GDM1 (cell line): ENCODE measurements around the gene TMEM69.
A peak's percentile ranks its signal among the peaks of the same experiment; 100 is the strongest.
"Not testable (repeated sequence)": the region's sequence is repeated elsewhere in the genome, so short reads cannot be mapped to it uniquely, and the experiment has no call there.

Experiments used
- DNase-seq: peaks from one replicate; lab custom pipeline; 2025; lab: John Stamatoyannopoulos, UW

Gene TMEM69

DNA sequence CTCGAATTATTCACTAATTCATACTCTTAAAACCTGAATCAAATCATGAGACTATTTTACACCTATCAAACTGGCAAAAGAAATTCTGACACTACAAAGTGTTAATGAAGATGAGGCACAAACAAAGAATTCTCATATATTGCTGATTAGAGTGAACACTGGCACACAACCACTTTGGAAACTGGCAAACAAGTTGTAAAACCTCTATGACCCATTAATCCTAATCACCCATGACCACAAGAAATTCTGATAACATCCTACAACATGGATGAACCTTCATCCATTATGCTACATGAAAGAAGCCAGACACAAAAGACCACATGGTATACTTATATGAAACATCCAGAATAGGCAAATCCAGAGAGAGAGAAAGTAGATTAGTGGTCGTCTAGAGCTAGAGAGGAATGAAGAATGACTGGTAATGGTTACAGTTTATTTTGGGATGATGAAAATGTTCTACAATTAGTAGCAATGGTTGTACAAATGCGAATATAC, 10.2 kb upstream of the TMEM69 start:
- DNase-seq, result no peak

DNA sequence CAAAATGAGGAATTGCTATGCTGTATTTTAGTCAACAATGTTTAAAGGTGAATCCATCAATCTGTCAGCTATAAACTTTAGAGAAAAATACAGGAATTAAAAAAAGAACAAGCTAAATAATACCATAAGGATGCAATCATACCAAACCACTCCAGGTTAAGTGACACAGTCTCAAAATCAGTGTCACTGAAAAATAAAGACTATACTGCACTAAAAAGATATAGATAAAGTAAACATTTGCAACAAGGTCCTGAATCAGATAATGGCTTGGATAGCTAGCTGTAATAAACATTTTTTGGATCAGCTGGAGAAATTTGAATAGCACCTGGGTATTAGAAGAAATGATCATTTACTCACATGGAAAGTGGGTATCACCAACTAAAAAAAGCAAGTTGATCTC, 9.5 kb upstream of the TMEM69 start:
- no peak for DNase-seq

DNA sequence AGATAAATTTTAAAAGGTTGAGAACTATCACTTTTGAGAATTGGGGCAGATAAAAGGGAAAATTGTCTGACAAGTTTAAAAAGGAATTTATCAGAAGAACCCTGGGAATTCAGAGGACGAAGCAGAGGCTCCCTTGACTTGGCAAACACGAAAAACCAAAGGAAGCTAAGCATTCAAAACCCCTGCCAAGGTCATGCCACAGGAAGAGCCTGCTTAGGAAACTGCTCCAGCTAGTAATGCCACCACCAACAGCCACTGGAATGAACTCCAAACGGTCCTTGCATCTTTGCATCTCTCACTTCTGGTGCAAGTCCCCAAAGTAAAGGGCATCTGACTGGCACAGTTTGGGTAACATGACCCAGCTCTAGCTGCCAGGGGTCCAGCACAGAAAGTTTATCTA, 8.9 kb upstream of the TMEM69 start:
- DNase-seq, result no peak

DNA sequence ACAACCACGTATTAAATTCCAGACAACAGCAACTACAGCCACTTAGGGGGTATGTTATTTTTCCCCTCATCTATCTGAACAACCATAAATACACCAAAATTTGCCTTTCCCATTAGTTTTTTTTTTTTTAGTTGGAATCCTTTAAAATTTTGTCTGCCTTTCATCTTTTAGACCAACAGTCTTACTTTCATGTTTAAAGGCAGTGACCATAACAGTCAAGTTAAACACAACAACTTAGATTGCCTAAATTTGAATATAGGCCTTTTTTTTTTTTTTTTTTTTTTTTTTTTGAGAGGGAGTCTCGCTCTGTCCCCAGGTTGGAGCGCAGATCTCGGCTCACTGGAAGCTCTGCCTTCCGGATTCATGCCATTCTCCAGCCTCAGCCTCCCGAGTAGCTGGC, 5.0 kb upstream of the TMEM69 start:
- no peak for DNase-seq

DNA sequence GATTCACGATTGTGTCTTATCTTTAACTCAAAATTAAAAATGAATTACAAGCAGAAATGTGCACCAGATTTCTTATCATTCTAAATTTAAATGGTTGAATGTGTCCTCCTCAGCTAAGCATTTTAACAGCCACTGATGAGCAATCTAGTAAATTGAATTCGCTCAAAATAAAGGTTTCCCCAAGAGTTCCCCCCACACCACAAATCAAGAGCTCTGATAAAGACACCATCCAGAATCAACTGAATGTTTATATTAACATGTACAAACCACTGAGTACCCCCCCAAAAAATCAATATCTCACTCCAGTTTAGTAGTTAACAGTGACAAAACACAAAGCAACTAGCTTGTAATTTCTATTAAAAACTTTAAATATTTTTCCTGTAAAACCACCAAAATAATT, 3.6 kb upstream of the TMEM69 start:
- DNase-seq, result no peak

DNA sequence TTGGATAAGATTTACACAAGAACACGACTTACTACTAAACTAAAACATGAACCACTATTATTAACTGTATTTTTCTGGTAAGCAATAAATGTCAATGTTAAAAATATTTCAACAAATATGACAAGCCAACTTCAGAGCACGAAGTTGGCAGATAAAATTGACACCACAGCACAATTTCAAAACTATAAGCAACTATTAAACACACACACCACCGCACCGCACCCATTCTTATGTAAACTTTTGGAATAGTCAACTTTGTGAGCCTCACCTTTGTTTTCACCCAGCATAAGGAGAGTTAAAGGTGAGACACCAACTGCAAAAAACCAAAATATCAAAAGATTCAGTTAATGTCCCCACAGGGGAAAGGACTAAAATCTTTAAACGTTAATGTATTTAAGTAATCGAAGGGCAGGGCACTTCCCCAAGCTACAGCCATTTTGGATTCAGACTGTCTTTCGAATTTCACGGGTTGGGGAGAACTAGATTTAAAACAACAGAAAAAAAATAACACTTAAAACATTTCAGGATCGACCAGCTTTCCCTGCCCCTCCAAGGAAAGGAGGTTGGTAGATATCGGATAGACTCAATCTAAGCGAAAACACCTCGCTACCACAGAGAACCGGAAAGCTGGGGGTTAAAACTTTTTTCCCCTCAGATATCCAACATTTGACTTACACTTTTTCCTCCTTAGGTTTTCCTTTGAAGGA, 2.5 kb upstream of the TMEM69 start:
- DNase-seq, result no peak

DNA sequence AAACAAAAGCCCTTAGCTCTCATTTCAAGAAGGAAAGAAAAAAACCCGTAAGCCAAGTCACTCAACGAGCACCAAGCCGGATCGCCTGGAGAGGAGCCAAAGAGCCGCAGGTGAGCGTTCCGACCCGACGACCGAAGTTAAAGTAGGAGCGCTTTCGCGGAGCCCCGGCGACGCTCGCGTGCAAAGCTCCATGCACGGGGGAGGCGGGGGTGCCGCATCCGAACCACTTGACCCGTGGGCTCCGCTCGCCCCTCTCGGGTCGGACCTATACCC, 2.0 kb upstream of the TMEM69 start:
- peak; percentile 23 for DNase-seq

DNA sequence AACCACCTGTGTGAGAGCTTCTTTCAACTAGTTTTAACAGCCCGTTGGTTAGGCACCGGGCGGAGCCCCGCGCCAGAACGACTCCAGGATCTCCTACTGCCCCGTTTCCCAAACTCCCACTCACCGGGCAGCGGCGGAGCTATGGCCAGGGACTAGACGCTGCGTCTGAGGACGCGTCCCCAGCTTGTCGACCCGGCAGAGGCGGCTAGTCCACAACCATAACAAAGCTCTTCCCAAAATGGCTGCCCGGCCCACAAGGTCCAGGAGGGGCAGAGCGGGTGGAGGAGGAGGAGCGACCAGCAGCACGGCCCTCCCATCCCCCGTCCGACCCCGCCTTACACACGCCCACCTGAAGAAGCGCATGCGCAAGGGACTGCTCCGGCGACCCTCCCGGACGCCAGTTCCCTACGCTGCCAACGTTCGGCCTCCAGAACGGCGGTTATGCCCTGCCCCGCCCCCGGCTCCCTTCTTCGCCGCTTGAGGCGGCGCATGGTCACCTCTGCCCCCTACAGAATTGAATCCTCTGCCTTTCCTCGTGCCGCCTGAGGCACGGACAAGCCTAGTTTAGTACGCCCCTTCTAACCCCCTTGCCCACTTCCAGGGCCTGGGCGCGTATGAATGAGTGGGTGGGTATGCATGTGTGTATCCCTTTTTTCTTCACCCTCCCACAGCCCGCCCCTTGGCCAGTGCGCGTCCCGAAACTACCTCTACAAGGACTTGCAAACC, 1.5 kb upstream of the TMEM69 start, which contains the start of gene GPBP1L1:
TSS of gene GPBP1L1 (minus strand) at position 246 of the 726 bp plus-strand sequence. CDS start 27,446 bp downstream, outside the sequence.
- DNase-seq, result peak; percentile 97

DNA sequence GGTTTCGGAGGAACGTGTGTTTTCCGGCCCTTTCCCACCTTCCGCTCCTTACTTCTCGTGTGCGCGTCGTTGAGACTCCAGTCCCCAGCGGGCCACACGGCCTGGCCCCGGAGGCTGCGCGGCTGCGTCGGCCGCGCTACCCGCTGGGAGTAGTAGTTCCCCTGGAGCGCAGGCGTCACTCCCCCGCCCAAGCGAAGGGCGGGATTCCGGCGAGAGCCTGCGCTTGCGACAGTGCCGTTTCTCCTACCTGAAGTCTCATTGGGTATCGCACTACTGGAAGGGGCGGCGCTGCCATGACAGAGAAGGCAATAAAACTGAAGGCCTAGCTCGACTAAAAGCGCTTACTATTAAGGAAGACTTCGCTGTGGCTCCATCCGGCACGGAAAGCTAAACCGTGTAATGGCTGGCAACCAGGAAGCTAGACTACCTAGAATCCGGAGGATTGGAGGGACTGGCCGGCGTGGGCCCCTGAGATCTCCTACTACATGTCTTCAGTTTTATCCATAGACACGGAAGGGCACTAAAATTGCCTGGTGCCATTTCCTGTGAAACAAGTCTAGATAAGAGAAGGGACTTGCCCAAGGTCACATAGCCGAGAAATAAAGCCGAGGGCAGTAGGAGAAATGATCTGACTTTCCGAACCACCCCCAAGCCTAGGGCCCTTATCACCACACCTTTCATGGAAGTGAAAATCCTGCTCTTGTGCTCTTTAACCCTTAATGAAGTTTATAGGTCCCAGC, 797 bp upstream of the TMEM69 start:
- peak; percentile 100 for DNase-seq

DNA sequence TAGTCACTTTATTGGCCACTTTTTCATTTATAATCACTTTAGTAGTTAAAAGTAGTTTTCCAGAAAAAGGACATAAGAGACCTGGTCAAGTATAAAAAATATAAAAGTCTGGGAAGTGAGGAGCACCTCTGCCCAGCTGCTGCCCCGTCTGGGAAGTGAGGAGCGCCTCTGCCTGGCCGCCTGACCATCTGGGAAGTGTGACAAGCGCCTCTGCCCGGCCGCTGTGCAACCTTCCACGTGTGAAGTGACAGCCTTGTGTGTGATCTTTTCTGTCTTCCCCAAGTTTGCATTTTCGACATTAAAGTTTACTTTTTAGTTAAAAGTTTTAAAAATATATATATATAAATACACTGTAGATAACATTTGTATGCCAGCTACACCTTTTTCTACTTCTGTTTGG, 5.8 kb downstream of the TMEM69 start:
- DNase-seq, result not testable (repeated sequence)

DNA sequence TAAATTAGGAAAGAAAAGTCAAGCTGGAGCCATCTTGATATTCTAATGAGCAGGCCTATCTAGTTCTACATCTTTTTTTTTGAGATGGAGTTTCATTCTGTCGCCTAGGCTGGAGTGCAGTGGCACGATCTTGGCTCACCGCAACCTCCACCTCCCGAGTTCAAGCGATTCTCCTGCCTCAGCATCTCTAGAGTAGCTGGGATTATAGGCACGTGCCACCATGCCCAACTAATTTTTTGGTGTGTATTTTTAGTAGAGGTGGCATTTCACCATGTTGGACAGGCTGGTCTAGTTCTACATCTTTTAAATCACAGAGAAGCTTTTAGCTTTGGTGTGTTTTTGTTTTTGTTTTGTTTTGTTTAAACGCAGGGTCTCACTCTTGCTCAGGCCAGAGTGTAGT, 6.8 kb downstream of the TMEM69 start:
- DNase-seq, result no peak

DNA sequence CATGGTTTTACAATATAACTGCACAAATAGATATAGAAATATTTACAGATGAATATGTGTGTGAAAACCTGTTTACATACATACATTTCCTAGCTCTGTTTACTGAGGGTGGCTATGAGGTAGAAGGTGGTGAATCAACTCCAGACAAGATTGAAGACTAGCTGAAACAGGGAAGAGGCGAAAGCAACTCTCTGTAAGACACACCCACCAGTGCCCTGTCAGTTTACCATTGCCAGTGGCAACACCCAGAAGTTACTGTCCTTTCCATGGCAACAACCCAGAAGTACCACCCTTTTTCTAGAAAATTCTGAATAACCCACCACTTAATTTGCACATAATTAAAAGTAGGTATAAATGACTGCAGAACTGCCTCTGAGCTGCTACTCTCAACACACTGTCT, 16.7 kb downstream of the TMEM69 start:
- DNase-seq, result no peak

DNA sequence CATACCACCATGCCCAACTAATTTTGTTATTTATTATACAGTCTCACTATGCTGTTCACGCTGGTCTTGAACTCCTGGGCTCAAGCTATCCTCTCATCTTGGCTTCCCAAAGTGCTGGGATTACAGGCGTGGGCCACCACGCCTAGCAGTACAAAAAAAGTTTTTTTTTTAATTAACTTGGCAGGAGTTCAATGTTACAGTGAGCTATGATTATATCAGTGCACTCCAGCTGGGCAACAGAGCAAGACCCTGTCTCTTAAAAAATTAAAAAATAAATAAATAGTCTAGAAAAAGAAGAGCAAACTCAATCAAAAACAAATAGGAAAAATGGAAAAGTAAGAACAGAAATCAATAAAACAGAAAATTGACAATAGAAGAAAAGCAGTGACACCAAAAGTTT, 25.7 kb downstream of the TMEM69 start:
- DNase-seq, result no peak

DNA sequence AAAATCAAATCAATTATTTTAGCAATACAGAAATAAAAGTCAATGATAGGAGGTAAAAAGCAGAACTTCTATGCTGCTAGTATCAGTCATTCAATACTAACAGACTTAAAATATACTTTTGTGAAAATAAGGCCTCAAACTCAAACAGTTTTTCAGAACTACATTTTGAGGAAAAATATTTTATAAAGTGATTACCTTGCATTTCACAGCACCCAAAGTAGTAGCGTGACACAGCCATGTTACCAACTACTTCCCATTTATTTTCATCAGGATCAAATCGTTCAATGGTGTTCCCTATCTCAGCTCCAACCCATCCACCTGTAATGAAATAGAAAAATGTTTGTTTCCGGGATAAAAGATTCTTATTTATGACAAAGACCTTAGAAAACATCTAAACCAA, 28.7 kb downstream of the TMEM69 start:
- DNase-seq, result no peak

DNA sequence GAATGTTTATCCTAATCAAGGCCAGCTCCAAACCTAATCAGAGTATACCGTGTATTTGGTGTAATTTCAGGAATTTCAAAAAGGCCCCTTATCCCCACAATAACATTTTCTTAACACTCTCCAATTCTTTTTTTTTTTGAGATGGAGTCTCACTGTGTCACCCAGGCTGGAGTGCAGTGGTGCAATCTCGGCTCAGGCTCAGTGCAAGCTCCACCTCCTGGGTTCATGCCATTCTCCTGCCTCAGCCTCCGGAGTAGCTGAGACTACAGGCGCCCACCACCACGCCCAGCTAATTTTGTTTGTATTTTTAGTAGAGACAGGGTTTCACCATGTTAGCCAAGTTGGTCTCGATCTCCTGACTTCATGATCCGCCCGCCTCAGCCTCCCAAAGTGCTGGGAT, 29.4 kb downstream of the TMEM69 start:
- DNase-seq, result not testable (repeated sequence)

DNA sequence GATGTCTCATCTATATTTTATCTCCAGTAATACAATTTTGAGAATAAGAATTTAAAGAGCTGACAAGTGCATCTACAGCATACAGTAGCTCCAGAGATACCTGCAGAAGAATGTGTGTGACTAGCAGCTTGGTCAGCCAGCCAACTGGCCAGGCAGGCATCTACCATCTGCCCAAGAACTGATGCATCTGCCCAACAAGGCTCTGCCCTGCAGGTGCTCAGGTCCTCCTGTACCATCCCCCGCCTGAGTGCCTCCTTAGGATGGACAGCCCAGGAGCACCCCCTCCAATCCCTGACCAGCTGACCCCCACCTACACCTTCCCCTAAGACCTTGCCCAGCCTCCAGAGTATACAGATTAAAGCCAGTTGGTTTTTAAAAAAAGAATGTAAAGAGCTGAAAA, 30.3 kb downstream of the TMEM69 start:
- DNase-seq, result no peak

DNA sequence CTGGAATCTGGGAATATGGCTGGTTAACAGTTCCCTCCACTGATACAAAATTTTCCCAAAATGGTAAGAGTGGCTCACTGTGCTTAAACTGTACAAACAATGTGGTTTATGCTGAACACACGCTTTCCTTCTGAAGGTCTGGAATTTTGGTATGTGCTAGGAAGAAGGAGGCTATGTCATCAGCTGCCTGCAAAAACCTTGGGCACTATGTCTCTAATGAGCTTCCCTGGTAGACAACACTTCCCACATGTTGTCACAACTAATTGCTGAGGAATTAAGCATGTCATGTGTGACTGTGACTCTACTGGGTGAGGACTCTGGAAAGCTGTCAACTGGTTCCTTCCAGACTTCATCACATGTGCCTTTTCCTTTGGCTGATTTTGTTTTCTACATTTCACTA, 33.2 kb downstream of the TMEM69 start:
- no peak for DNase-seq

DNA sequence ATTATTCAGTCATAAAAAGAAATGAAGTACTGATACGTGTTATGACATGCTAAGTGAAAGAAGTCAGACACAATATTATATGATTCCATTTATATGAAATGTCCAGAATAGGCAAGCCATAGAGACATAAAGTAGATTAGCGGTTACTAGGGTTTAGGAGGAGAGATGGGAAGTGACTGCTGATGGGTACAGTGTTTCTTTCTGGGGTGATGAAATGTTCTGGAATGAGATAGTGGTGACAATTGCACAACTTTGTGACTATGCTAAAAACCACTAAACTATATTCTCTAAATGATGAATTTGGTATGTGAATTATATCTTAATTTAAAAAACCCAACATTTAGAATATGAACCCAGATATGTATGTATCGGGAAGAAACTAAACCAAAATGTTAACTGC, 34.8 kb downstream of the TMEM69 start:
- DNase-seq, result no peak

DNA sequence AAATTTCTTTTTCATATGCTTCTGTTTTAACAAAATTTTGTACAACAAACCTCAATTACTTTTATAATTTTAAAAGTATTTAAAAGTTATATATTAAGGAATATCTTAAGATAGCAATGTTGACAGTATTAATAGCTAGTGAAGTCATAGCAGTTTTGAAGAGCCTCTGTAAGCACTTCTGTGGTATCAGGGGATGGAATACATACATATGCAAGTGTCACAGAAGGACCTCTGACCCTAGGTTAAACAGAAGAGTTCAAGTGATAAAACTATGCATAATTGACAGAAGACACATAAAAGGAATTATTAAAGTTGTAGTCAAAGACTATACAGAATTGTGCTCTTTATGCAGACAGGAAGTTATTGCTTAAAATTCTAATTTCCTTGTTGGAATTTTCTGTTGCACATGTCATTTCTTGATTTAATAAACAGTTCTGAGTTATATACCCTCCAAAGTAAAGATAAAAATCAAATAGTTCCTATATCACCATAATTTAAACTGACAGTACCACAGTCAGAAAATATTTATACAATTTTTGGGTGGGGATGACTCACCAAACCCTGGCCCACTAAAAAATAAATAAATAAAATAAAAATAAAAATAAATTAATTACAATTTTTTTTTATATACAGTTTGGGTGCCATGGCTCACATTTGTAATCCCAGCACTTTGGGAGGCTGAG, 35.4 kb downstream of the TMEM69 start:
- no peak for DNase-seq

DNA sequence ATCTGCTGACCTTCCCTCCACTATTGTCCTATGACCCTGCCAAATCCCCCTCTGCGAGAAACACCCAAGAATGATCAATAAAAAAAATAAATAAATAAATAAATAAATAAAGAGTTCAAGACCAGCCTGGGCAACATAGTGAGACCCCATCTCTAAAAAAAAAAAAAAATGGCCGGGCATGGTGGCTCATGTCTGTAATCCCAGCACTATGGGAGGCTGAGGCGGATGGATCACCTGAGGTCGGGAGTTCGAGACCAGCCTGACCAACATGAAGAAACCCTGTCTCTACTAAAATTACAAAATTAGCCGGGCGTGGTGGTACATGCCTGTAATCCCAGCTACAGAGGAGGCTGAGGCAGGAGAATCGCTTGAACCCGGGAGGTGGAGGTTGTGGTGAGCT, 38.0 kb downstream of the TMEM69 start:
- DNase-seq, result not testable (repeated sequence)

DNA sequence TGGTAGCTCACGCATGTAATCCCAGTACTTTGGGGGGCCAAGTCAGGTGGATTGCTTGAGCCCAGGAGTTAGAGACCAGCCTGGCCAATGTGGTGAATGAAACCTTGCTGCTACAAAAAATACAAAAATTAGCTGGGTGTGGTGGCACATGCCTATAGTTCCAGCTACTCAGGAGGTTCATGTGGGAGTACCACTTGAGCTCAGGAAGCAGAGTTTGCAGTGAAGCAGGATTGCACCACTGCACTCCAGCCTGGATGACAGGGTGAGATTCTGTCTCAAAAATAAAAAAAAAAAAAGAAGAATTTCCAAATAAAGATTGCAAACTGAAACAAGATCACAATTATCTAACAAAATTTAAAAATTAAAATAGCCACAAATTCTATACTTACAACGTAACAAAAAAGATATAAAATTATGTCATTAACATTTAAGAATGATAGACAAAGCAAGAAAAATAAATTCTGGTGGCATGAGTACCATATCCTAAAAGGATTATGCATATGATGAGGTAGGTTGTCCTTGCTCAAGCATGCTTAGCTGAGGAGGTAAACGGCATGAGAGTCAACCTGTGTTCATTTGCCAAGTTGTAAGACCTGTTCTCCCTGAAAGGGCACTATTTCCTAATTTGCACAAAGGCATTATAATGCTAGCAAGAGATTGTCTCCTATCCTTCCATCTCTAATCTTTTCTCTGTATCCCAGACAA, 42.2 kb downstream of the TMEM69 start:
- no peak for DNase-seq

DNA sequence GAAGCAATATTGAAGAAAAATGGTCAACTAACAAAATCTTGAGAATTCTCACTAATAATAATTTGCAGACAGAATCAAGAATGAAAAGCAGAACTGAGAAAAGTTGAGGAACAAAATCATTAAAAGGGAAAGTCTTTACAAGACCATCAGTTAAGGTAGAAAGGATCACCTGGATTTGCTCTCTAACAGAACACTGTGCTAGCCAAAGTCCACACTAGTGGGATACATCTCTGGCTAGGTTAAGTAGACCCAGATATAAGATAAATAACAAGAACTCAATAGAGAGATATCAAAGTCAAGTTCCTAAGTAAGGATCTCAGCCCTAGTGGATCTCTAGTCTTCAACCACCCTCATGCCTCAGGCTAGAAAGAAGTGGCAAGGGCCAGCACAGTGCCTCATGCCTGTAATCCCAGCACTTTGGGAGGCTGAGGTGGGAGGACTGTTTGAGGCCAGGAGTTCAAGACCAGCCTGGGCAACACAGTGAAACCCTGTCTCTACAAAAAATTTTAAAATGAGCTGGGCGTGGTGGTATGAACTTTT, 42.9 kb downstream of the TMEM69 start:
- no peak for DNase-seq
